Measurements from ENCODE around the gene GEMIN7.

Gene GEMIN7

GRCh38 chr19:45063851-45064801 lies 14.9 kb upstream of the GEMIN7 start:
- FAIRE-seq = no peak

- FAIRE-seq = no peak
Measured at GRCh38 chr19:45066921-45067661, 12.0 kb upstream of the GEMIN7 start.

DNA sequence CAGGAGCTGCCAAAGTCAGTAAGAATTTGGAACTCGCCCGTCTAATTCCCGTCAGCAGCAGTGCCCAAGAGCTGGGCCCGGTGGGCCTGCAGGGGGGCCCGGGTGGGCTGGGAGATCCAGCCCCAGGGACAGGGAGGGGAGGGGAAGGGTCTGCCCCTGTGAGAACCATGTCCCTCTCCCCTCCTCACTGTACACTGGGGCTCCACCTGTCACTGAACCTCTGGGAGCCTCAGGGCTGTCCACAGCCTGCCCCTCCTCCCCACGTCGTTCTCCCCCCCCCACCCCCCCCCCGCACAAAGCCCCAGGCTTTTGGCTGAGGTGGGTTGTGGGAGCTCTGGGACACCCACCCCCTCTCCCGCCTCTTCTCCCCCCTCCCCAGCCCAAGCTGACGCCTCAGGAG lies 11.0 kb upstream of the GEMIN7 start:
- FAIRE-seq = no peak

- FAIRE-seq = peak; percentile 73
Measured at GRCh38 chr19:45069056-45069455, 10.0 kb upstream of the GEMIN7 start.

DNA sequence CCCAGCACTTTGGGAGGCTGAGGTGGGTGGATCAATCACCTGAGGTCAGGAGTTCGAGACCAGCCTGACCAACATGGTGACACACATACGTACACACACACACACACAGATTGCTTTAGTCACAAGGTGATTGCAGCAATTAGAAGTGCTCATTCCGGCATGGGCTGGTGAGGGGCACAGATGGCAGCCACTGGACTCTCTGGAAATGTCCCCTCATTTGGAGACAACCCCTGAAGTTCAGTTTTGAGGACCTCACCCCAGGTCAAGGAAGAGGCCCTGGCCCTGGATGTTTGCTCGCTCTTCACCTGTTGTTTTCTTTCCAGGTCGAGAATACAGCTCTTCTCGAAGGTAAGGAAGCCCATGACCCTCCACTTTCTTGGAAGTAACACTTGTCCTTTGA lies 8.8 kb upstream of the GEMIN7 start:
- FAIRE-seq = no peak

DNA sequence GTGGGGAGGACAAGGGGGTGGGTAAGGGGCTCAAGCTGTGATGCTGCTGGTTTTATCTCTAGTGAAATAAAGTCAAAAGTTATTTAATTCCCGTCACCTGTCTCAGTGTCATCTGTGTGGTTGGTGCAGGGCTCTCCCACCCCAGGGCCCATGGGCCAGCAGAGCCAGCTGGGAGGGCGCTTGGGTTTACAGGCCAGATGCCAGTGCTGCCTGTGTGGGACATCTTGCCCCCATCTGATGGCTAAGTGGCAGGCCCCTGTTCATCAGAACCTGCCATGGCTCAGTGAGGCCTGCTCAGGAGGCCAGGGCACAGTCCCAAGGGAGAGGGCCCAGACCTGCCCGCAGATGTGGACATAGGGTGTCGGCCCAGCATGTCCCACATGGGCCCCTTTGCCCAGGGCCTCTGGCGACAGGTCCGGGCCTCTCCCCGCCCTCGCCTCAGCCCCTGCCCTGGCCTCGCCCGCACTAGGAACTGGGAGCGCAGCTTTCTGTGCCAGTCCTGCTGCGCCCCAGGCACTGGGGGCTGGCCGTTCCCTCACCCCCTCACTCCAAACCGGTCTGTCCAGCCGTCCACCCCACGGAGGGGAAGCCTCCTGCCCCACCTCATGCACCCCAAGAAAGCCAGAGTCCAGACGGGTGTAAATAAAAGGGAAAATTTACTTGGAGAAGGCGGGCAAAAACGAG lies 8.1 kb upstream of the GEMIN7 start:
- FAIRE-seq = no peak

DNA sequence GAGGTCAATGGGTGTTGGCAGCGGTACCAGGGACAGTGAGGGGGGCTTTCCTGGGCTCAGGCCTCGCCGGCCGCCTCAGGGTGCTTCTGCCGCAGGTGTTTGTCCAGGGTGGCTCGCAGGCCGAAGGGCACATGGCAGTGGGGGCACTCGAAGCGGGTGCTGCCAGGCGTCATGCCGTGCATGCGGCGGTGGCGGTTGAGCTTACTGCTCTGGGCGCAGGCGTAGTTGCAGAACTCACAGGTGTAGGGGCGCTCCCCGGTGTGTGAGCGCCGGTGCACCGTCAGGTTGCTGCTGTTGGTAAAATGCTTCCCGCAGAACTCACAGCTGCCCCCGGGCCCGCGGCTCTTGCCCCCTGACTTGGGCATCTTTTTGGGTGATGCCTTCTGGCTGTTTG lies 7.5 kb upstream of the GEMIN7 start:
- no peak for FAIRE-seq

DNA sequence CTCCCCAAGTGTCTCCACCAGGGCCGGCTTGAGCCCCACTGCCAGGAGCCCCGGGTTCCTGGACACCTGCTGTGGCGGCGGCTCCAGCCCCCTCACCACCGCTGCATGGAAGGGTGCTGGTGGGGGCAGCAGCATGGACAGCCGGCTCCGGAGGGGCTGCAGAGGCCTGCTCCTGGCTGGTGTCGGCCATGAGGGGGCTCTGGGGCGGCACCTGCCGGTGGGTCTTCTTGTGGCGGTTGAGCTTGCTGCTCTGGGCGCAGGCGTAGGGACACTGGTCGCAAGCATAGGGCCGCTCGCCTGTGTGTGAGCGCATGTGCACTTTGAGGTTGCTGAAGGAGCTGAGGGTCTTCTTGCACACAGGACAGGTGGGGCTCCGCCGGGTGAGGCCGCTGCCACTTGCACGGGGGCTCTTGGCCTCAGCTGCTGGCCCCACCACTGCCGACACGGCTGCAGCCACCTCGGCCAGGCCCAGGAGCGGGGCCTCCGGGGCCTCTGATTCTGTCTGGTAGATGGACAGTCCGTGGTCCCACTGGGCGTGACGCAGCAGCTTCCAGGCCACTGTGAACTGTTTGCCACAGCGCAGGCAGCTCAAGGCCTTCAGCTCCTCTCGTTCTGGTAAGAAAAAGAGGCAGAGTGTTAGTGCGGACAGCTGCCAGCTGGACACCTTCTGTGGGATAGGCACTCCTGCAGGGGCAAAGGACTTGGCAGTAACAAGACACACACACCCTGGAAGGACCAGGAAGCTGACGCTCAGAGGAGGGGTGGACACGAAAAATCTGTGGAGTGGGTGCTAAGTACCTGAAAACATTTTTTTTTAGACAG lies 6.9 kb upstream of the GEMIN7 start:
- FAIRE-seq = no peak

DNA sequence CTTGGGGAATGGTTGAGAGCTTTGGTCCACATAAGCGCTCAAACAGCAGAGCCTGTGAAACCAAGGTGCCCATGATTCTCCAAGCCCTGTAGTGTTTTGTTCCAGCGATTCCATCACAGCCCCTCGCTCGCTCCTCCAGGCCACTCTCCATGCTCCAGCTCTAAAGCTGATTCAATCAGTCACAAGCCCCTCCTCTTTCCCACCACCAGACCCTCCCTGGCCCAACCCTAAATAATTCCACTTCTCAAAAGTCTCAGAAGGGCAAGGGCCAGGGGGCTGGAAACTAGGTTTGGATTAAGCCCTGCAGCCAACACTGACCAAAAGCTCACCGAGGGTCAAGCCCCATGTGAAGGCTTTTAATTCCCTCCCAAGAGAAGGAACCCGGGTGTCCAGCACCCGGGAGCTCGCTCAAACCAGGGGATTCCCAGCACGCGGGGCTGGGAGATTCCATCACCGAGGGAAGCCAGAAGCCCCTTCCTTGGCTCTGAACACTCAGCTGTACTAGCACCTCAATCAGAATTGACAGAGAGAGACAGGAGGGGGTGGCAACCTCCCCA lies 4.2 kb upstream of the GEMIN7 start:
- FAIRE-seq = no peak

- no peak for FAIRE-seq
Measured at GRCh38 chr19:45075301-45076028, 3.6 kb upstream of the GEMIN7 start.

DNA sequence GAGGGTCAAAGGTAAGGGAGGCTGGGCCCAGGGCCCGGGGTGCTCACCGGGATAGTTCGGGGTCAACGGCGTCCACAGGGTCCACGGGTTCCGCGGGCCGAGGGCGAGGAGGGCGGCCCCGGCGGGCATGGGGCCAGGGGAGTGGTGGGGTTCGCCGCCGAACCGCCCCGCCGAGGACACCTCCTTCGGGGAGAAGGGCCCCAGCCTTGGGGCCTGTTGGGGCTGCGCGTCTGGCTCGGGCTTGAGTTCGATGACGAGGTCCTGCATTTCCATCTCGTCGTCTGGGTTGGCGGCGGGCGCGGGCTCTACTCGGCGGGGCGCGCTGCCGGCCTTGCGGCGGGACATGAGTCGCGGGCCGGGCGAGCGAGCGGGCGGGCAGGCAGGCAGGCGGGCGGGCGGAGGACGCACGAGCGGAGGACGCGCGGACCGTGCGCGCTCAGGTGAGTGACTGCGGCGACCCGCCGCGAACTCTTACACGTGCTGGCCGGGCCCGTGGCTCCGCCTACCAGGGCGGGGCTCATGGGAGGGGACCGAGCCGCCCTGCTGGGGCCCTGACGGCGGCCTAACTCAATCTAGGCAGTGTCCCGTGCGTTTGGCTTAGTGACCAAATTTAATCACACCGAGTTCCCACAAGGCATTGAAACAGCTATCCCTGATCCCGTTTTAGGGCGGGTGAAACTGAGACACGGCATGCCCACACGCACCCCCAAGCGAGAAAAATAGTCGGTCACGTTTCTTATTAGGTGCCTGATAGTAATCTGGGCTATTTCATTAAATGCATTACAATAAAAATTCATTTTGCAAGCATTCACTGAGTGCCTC lies 2.8 kb upstream of the GEMIN7 start, which contains the start of gene ZNF296:
TSS of gene ZNF296 (minus strand) at position 450 of the 822 bp plus-strand sequence. CDS start at position 345, 105 bp downstream.
- peak; percentile 52 for FAIRE-seq

DNA sequence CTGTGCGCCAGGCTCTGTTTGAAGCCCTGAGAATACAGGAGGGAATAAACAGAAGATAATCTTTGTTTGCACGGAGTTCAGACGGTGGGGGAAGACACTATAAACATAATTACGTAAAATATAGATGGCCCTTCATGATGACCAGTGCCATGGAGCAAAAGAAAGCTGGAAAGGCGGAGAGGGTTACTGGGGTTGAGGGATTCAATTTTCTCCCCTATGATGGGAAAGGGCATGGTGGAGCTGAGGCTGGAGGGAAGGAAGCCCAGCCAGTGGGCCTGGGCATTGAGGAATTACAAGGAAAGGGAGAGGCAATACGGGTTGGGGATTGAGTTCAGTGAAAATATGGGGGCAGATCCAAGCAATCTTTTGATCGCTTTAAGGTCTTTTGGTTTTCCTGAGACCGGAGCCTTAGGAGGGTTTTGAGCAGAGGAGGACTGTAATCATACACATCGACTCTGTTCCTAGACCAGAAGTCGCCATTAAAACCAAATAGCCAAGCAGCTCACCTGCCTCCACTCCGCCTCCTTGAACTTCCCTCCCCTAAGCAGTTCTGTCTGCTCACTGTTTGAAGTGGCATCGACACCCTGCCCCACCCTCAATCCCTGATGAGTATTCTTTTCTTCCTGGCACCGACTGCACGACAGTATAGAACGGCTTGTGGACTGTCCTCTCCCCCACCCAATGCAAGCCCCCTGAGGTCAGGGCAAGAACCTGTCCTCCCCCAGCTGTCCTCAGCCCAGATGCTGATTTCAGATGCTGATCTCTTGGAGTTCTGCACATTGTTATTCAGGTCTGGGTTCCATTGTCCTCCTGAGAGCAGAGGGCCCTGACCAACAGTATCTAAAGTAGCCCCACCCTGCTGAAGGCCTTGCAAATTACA lies 2.0 kb upstream of the GEMIN7 start:
- FAIRE-seq = no peak

GRCh38 chr19:45078390-45079062 lies 534 bp upstream of the GEMIN7 start:
- no peak for FAIRE-seq

DNA sequence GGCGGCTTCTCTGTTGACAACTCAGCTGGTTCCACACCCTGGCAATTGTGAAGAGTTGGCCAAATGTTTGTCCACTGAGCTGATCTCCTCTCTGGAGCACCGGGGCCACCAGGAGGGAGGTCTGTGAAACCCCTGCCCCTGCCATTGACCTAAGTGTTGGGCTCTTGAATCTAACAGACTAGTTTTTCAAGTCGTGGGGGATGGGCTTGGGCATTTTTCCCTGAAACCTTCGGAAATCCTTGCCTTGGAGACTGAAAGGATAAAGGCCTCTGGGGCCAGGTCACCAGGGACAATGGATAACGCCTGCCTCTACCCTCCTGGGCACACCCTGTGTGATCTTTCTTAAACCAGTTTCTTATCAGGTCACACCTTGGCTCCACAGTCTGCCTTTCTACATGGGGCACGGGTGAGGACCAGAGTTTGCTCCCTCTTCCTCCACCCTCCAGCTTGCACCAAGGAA lies 881 bp downstream of the GEMIN7 start:
- FAIRE-seq = no peak

DNA sequence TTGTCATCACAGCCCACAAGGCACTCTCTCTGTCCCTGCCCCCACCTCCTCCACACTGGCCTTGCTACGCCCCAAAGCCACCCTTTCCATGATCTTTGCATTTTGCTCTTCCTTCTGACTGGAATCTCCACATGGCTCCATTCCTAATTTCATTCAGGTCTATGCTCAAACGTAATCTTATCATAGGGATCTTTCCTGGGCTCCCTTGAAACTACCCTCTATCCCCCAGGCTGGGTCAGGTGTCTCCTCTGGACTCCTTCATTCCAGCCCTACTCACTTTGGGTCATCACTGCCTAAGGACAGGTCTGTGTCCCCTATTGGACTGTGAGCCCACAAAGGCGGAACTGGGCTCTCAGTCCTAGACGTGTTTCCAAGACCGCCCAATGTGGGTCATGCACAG lies 3.1 kb downstream of the GEMIN7 start:
- no peak for FAIRE-seq

- no peak for FAIRE-seq
Measured at GRCh38 chr19:45086480-45086879, 7.4 kb downstream of the GEMIN7 start.

DNA sequence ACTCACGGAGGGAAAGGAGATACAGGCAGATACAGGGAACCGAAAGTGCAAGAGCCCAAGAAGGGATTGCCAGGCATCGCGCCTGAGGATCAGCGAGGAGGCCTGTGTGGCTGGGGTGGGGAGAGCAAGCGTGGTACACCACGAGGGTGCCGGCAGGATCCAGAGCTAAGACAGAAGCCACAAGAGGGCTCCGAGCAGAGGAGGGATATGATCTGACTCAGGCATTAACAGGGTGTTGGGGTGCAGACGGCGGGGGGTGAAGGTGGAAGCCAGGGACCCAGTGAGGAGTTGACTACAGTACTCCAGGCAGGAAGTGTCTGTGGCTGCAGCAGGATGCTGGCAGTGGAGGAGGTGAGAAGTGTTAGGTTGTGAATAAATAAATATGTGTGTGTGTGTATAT lies 8.5 kb downstream of the GEMIN7 start:
- no peak for FAIRE-seq

DNA sequence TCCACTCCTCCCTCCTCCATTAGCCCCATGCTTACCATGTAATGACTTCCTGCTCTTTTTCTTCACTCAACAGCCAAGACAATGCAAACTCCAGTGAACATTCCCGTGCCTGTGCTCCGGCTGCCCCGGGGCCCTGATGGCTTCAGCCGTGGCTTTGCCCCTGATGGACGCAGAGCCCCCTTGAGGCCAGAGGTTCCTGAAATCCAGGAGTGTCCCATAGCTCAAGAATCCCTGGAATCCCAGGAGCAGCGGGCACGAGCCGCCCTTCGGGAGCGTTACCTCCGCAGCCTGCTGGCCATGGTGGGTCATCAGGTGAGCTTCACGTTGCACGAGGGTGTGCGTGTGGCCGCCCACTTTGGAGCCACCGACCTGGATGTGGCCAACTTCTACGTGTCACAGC lies 11.0 kb downstream of the GEMIN7 start:
- peak; percentile 52 for FAIRE-seq

GRCh38 chr19:45090606-45091005 lies 11.5 kb downstream of the GEMIN7 start:
- FAIRE-seq = peak; percentile 91
